Myocyte (in vitro differentiated cells): ENCODE data around the gene SLC35D3. TPM values are rescaled to one million over a fixed set of nuclear protein-coding genes. Genes with fewer than 3 reads are reported as not detected.
"Not testable (repeated sequence)": the region's sequence is repeated elsewhere in the genome, so short reads cannot be mapped to it uniquely, and the experiment has no call there.

ENCODE experiments used
- DNase-seq: peaks from one replicate; pipeline ENCODE4 v3.0.0-alpha.2; 2012; ENCODE audit warnings: low read depth
- total RNA-seq: library from RNA; depleted of rRNA; stranded (reverse); fragments of >200 nt; gene quantifications from 2 replicates; pipeline ENCODE4 v1.2.3, GENCODE V29; 2014

SLC35D3 gene
- total RNA-seq, 1 donor from 2014 or later = not detected

GRCh38 chr6:136923116-136923953 lies 1.2 kb downstream of the SLC35D3 start:
- no peak for DNase-seq

- no peak for DNase-seq
Measured at GRCh38 chr6:136923954-136924673, 2.0 kb downstream of the SLC35D3 start.

GRCh38 chr6:136926383-136926782 lies 4.3 kb downstream of the SLC35D3 start:
- no peak for DNase-seq

- peak; percentile 13 for DNase-seq
Measured at GRCh38 chr6:136927292-136927691, 5.2 kb downstream of the SLC35D3 start.

- DNase-seq = peak; percentile 38
Measured at GRCh38 chr6:136930528-136930927, 8.4 kb downstream of the SLC35D3 start.

GRCh38 chr6:136932599-136932998 lies 10.5 kb downstream of the SLC35D3 start:
- DNase-seq = no peak

- no peak for DNase-seq
Measured at GRCh38 chr6:136945072-136945471, 23.0 kb downstream of the SLC35D3 start.

- no peak for DNase-seq
Measured at GRCh38 chr6:136945711-136946121, 23.6 kb downstream of the SLC35D3 start.

- no peak for DNase-seq
Measured at GRCh38 chr6:136947037-136947436, 24.9 kb downstream of the SLC35D3 start.

- DNase-seq = not testable (repeated sequence)
Measured at GRCh38 chr6:136949957-136950356, 27.9 kb downstream of the SLC35D3 start.

- peak; percentile 8 for DNase-seq
Measured at GRCh38 chr6:136950436-136951126, 28.5 kb downstream of the SLC35D3 start.

- peak; percentile 8 for DNase-seq
Measured at GRCh38 chr6:136952714-136953260, 30.7 kb downstream of the SLC35D3 start.

- DNase-seq = no peak
Measured at GRCh38 chr6:136955123-136955522, 33.0 kb downstream of the SLC35D3 start.

- DNase-seq = peak; percentile 83
Measured at GRCh38 chr6:136956590-136957544, 34.8 kb downstream of the SLC35D3 start.

GRCh38 chr6:136958168-136958567 lies 36.1 kb downstream of the SLC35D3 start:
- DNase-seq = no peak

GRCh38 chr6:136959471-136959891 lies 37.4 kb downstream of the SLC35D3 start:
- DNase-seq = peak; percentile 25

- DNase-seq = not testable (repeated sequence)
Measured at GRCh38 chr6:136959935-136960334, 37.8 kb downstream of the SLC35D3 start.

GRCh38 chr6:136960781-136961180 lies 38.7 kb downstream of the SLC35D3 start:
- no peak for DNase-seq

GRCh38 chr6:136961848-136962247 lies 39.7 kb downstream of the SLC35D3 start:
- no peak for DNase-seq

GRCh38 chr6:136962661-136963060 lies 40.6 kb downstream of the SLC35D3 start:
- peak; percentile 82 for DNase-seq
